Astrocyte of the spinal cord (primary cell): Measurements from ENCODE around the gene ETNK2.

ENCODE experiments used
- DNase-seq: peaks from one replicate; pipeline ENCODE4 v3.0.0; 2011; ENCODE audit warnings: low read depth, low spot score
- H3K4me3 ChIP-seq: 2 replicates; pipeline ENCODE4 v1.5.1; 2011; ENCODE audit warnings: low read depth, mild to moderate bottlenecking, low read length, moderate library complexity
- in situ Hi-C: cut with HindIII; loops from 2 replicates; pipeline ENCODE4 v1.10.0; 2017; ENCODE audit warnings: low sequenced_read_pairs
- TF ChIP-seq, protein P1 (sequence below): IDR thresholded peaks from 2 replicates; pipeline ENCODE4 v1.5.1; 2012; ENCODE audit warnings: low read depth, mild to moderate bottlenecking, low read length, inconsistent platforms

The ETNK2 gene

DNA sequence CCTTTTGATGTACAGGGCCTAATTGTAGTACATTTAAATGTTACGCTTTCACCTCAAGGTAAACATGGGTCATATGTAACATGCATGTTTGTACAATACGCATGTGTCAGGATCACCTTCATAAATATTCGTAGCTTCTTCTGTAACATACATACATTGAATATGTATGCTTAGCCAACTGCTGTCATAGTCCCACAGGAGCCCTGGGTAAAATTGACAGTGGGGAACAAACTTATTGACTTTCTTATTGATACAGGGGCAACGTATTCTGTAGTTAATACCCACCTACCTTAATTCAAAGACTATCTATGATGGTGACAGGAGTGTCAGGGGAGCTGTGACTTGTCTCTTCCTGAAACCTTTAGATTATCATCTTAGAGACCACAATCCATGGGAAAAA lies 18.0 kb upstream of the ETNK2 start:
- no peak for DNase-seq
- TF ChIP-seq, protein P1, sequence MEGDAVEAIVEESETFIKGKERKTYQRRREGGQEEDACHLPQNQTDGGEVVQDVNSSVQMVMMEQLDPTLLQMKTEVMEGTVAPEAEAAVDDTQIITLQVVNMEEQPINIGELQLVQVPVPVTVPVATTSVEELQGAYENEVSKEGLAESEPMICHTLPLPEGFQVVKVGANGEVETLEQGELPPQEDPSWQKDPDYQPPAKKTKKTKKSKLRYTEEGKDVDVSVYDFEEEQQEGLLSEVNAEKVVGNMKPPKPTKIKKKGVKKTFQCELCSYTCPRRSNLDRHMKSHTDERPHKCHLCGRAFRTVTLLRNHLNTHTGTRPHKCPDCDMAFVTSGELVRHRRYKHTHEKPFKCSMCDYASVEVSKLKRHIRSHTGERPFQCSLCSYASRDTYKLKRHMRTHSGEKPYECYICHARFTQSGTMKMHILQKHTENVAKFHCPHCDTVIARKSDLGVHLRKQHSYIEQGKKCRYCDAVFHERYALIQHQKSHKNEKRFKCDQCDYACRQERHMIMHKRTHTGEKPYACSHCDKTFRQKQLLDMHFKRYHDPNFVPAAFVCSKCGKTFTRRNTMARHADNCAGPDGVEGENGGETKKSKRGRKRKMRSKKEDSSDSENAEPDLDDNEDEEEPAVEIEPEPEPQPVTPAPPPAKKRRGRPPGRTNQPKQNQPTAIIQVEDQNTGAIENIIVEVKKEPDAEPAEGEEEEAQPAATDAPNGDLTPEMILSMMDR: no peak
- in situ Hi-C loops: no loop called here
- H3K4me3 ChIP-seq: no peak overlapping the region

- in situ Hi-C loops: no loop called here
- no peak overlapping the region for H3K4me3 ChIP-seq
- TF ChIP-seq, protein P1: no peak
- no peak for DNase-seq
Observed at GRCh38 chr1:204167730-204168129, 15.9 kb upstream of the ETNK2 start.

DNA sequence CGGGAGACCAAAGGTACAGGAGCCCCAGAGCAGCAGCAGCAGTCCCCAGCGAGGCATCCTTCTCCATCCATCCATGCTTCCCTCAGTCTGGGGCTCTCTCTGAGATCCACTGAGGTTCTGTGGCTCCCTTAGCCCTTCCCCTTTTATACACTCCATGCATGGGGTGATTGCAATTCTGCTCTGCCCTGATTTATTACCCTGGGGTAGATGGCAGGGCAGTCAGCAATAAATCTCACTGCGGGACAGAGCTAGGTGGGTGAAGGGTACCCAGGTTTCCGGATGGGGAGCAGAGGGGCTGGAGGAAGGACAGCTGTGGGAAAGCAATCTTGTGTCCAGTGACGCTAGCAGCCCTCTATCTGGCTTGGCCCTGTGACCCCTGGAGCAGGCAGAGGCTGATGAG lies 14.4 kb upstream of the ETNK2 start, which contains the start of gene REN:
Gene REN, minus strand, starts transcription at position 119 of the 400 bp plus-strand sequence. Its CDS starts 44 bp downstream, at position 75.
- H3K4me3 ChIP-seq: no peak within 1 kb of the TSS
- in situ Hi-C loops: no loop called here
- TF ChIP-seq, protein P1: no peak
- no peak for DNase-seq

- no peak overlapping the region for H3K4me3 ChIP-seq
- TF ChIP-seq, protein P1: peak; percentile 98
- DNase-seq: peak; percentile 57
- in situ Hi-C loops: no loop called here
Observed at GRCh38 chr1:204162494-204163074, 10.7 kb upstream of the ETNK2 start.

DNA sequence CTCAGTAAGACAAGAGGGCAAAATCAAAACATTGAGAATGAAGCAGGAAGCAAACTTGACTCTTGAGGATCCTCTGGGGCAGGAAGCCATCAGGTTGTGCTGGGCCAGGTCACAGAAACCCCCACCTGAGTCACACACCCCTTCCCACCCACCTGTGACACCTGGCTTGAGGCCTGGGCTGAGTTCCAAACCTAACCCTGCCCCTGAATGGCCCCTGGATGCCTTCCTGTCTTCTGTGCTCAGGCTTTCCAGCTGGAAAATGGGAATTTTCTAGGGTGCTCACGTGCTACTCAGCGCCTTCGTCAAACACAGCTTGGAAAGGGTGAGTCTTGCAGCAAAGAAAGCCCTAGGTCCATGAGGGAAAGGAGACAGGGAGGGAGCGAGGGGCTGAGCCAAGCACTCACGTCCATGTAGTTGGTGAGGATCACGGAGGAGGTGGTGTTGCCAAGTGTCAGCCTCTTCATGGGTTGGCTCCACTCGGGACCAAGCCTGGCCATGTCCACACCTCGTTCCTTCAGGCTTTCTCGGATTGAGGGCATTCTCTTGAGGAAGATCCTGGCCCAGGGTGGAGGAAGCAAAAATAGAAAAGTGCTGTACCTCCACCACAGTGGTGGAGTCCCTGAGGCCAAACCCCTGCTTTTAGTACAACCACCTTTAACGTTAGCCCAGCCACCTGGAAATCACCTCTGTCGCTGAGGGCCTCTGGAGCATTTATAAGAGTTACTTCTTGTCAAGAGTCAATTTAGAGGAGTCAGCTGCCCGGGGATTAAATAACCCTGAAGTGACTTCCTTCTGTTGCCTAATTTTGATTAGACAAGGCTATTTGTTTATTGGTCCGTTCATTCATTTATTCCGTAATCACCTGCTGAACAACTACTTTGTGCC lies 10.0 kb upstream of the ETNK2 start:
- in situ Hi-C loops: no loop called here
- TF ChIP-seq, protein P1: no peak
- no peak for DNase-seq
- H3K4me3 ChIP-seq: no peak overlapping the region

DNA sequence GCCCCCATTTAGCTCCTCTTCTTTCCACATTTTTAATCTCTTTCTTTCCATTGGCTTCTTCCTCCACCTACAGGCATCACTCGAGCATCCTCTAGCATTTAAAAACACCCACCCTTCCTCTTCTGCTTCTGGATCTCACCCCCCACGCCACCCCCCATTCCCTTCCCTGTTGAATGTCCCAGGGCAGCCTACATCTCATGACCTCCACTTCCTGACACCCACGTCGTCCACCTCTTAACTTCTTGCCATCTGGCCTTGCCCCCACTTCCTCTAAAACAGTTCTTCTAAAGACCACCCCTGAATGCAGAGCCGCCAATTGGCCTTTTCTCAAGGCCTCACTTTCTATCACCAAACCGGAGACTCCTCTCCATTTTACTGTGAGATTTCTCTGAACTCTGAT lies 6.1 kb upstream of the ETNK2 start:
- in situ Hi-C loops: no loop called here
- no peak overlapping the region for H3K4me3 ChIP-seq
- TF ChIP-seq, protein P1: no peak
- no peak for DNase-seq
